IPS-18a (cell line): ENCODE data around the gene LDAH.

Experiments
- H3K27ac ChIP-seq: one replicate; pipeline ENCODE4 v1.5.1; 2013; ENCODE audit warnings: low read length
- H3K27me3 ChIP-seq: one replicate; pipeline ENCODE4 v1.6.1; 2013; ENCODE audit warnings: mild to moderate bottlenecking, low read length; ENCODE audit not compliant: control insufficient read depth, insufficient read depth
- H3K36me3 ChIP-seq: one replicate; pipeline ENCODE4 v1.6.1; 2013; ENCODE audit warnings: low read depth, low read length; ENCODE audit not compliant: control insufficient read depth
- H3K4me1 ChIP-seq: one replicate; pipeline ENCODE4 v1.6.1; 2013; ENCODE audit warnings: low read depth, low read length; ENCODE audit not compliant: control insufficient read depth
- H3K4me3 ChIP-seq: one replicate; pipeline ENCODE4 v1.5.1; 2013; ENCODE audit warnings: low read length
- H3K9ac ChIP-seq: one replicate; pipeline ENCODE4 v1.6.1; 2013; ENCODE audit warnings: mild to moderate bottlenecking, low read length, moderate library complexity
- H3K9me3 ChIP-seq: one replicate; pipeline ENCODE4 v1.6.1; 2013; ENCODE audit warnings: low read depth, low read length; ENCODE audit not compliant: control insufficient read depth

Gene LDAH

DNA sequence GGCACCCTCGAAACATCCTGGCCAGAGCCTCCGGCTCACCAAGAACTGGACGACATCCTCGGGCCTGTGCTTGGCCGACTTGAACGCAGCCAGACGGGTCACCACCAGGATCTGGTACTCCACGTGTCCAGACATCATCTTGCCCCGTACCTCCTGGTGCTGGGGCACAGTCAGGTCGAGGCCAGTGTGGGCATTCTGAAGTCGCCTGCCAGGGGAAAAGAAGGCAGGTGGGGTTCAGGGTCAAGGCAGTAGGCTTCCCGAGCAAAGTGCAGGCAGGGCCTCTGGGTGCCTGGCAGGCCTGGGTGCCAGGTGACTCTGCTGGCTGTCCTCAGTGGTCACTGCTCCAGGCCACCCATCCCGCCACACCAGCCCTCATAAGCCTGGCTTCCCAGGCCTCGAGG lies 177.6 kb downstream of the LDAH start:
- Histone ChIP-seq H3K9me3 (no peaks in the 10 kb centered on the region), H3K4me3 (no peak overlapping the region), H3K36me3 (no peaks in the 10 kb centered on the region), H3K4me1 (no peaks in the 10 kb centered on the region), H3K9ac (no peak overlapping the region), H3K27ac (no peak overlapping the region), H3K27me3 (peaks cover 7% of the 10 kb centered on the region)

DNA sequence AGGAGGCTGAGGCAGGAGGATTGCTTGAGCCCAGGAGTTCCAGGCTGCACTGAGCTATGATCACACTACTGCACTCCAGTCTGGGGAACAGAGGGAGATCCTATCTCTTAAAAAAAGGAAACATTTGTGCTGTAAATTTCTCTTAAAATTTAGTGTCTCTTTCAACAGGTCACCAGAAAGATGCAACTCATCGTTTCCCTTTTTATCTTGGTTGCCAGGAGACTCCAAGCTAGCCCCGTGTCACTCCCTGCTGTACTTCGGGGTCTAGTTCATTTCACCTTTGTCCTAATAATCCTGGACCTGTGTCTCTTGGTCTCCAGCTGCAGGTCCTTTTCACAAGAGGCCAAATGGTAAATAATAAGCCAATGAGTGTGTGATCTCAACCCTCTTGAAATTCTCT lies 179.1 kb downstream of the LDAH start:
- no peak overlapping the region for H3K9ac ChIP-seq
- no peak overlapping the region for H3K4me3 ChIP-seq
- H3K9me3 ChIP-seq: no peaks in the 10 kb centered on the region
- no peaks in the 10 kb centered on the region for H3K27me3 ChIP-seq
- no peak overlapping the region for H3K27ac ChIP-seq
- H3K36me3 ChIP-seq: no peaks in the 10 kb centered on the region
- H3K4me1 ChIP-seq: no peaks in the 10 kb centered on the region

DNA sequence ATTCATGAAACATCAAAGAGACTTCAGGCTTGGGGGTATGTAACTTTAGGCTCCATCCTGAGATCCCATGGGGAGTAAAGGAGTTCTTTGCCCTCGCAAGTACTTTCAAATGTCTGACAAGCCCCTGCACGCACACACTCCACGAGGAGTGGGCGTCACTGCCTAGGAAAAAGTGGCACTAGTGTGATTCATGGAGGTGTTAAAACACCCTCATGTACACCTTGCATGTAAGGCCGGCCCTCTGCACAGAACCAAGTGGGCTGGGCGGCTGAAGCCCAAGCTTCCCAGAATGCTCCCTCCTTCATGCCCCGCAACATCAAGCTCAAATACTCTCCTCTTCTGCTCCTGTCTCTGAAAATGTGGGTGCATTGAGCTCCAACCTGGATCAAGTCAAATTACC lies 179.8 kb downstream of the LDAH start:
- no peak overlapping the region for H3K4me3 ChIP-seq
- no peaks in the 10 kb centered on the region for H3K9me3 ChIP-seq
- no peaks in the 10 kb centered on the region for H3K36me3 ChIP-seq
- no peaks in the 10 kb centered on the region for H3K27me3 ChIP-seq
- no peak overlapping the region for H3K9ac ChIP-seq
- H3K4me1 ChIP-seq: no peaks in the 10 kb centered on the region
- H3K27ac ChIP-seq: no peak overlapping the region

DNA sequence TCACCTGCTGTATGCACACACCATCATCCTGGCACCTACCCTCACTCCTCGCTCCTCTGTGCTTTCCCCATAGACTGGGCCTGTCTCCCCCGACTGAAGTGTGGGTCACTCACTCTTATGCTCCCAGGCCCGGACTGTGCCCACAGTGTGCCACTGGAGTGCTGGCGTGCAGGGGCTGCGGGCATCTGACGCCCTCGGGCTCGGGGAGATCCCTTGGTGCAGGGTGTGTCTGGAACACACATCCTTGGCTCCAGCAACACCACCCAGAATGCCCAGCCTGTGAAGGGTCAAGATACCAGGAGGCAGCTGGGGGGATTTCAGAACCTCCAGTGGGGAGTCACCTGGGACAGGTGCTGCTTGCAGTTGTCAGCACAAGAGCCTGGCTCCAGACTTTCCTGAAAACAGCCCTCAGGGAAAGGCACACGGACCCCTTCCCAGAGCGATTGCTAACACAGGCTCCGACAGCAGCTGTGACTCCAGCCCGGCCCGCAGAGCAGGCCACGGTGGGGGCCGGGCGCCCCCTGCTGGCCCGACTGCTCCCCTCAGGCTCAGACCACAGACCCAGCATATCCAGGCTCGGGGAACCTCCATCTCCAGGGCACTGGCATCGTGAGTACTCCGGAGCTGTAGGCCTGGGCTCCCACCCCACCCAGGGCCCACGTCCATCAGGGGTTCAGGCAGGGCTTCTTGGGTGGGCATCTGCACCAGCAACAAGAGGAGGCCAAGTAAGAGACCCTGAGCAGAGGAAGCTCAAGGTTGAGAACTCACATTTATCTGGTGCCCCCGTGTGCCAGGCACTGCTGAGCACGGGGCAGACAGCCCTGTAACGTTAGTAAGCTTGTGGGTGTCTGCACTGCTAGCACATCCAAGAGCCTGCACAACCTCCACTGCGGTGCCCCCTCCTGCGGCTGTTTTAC lies 180.6 kb downstream of the LDAH start:
- H3K9ac ChIP-seq: no peak overlapping the region
- no peak overlapping the region for H3K4me3 ChIP-seq
- no peak overlapping the region for H3K27ac ChIP-seq
- H3K27me3 ChIP-seq: no peaks in the 10 kb centered on the region
- H3K4me1 ChIP-seq: no peaks in the 10 kb centered on the region
- H3K9me3 ChIP-seq: no peaks in the 10 kb centered on the region
- H3K36me3 ChIP-seq: no peaks in the 10 kb centered on the region

DNA sequence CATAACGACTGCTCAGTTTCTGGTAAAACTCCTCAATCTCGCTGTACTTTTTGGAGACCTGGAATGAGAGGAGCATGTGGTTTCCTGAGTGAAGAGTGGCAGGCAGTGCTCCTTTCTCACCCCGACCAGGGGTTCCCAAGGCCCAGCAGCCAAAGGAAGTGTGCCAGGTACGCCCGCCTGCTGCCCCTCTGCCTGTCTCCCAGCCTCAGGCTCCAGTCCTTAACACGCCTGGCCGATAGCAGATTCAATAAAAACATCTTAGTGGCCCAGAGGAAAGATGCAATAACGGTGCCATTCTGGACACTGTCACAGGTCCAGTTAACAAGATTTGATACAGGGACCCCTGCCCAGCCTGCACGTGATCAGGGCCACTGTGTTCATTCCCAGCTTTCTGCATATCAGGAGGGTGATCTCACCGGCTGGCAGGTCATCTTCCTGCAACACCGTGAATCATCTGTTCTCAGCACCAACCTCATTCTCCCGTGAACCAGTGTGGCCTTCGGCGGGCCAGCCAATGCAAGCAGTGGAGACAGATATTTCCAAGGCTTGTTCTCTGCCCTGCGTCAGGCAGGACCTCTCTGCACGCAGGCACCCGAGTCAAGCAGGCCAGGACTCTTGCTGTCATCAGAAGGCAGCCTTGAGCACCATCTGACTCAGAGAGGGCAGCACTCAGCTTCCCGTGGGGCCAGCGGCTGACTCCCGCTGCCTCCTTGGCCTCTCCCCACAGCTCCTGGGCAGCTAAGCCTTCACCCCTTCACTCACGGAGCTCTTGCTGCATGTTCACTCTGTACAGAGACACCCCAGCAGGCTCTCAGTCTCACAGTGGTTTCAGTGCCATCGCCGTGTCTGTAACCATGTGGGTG lies 181.5 kb downstream of the LDAH start:
- H3K9me3 ChIP-seq: no peaks in the 10 kb centered on the region
- no peaks in the 10 kb centered on the region for H3K27me3 ChIP-seq
- no peaks in the 10 kb centered on the region for H3K36me3 ChIP-seq
- H3K4me3 ChIP-seq: no peak overlapping the region
- no peak overlapping the region for H3K9ac ChIP-seq
- no peaks in the 10 kb centered on the region for H3K4me1 ChIP-seq
- H3K27ac ChIP-seq: no peak overlapping the region

DNA sequence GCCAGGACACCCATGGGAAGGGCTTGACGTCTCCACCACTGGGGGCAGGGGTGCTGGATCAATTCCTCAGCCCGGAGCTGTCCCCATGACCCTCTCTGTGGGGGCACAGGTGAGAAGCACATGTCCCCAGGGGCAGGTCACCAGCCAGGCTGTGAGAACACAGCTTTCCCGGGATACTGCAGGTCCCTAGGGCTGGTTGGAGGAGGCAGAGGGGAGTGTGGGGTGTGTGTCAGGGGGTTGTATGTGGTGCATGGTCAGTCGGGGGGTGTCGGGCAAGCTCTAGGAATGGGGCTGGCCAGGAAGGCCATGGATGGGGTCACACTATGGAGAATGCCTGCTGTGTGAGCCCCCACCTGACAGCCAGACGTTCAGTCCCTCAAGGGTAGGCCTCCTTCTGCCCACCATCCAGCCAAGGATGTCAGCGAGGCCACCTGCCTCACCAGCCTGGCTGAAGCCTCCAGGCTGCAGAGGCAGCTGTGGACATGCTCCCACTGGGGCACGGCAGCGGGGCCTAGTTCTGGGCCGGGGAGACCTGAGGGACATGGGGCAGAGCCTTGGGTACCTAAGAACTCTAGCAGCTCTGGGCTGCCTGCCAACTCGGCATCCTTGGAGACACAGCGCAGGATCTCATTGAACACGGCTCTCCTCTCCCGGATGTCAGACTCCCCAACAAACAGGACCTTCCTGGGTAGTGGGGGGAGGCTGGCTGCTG lies 182.3 kb downstream of the LDAH start:
- Histone ChIP-seq H3K4me3 (no peak overlapping the region), H3K36me3 (no peaks in the 10 kb centered on the region), H3K27ac (no peak overlapping the region), H3K9me3 (no peaks in the 10 kb centered on the region), H3K4me1 (peaks cover 1% of the 10 kb centered on the region), H3K9ac (no peak overlapping the region), H3K27me3 (no peaks in the 10 kb centered on the region)

DNA sequence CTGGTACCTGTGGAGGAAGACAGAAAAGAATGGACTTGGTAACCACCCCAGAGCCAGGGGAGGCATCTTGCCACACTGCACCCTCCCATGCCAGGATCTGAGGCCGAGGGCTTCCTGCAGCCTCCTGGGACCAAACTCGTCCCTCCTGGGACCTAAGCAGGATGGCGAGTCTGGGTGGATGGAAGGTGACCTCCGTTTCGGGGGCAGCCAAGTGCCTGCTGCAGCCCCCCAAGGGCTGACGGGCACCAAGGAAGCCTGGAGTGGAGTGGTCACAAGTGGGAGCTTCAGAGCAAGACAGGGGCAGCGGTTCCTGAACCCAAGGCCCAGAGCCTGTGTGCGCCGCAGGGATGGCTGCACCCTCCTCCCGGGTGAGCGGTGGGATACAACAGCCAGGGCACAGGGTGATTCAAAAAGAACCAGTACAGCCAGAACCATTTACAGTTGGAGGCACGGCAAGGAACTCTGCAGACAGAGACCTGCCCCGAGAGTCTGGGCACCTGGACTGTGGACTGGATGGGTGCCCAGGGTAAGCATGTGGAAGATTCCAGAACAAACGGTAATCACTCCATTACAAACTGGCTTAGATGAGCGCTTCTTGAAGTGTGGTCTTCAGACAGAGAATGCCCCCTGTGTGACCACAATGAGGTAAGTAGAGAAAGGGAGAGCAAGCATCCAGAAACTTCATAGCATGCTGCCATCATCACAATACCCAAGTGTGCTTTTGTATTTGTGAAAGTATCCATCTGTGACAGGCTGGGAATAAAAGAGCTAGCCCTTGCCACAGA lies 184.1 kb downstream of the LDAH start:
- no peaks in the 10 kb centered on the region for H3K27me3 ChIP-seq
- H3K9ac ChIP-seq: no peak overlapping the region
- no peak overlapping the region for H3K27ac ChIP-seq
- H3K4me3 ChIP-seq: no peak overlapping the region
- peaks cover 4% of the 10 kb centered on the region for H3K4me1 ChIP-seq
- no peaks in the 10 kb centered on the region for H3K36me3 ChIP-seq
- no peaks in the 10 kb centered on the region for H3K9me3 ChIP-seq

DNA sequence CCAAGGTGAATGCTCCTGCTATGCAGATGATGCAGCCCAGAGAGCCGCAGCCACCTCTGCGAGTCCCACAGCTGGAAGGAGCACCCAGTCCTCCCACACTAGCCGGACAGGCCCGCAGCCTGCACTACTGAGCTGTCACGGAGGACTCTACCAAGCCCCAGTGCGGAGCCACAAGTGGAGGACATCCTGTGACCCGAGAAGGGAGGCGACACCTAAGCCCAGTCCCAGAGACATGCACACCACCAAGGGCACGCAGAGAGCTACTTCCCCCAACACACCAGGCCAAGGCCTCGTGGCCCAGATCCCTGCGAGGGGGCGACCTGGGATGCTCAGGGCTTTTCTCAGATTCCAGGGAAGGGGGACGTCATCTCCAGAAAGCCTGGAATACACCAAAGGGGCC lies 184.9 kb downstream of the LDAH start:
- Histone ChIP-seq H3K36me3 (no peaks in the 10 kb centered on the region), H3K9ac (no peak overlapping the region), H3K4me1 (peaks cover 4% of the 10 kb centered on the region), H3K4me3 (no peak overlapping the region), H3K9me3 (no peaks in the 10 kb centered on the region), H3K27ac (no peak overlapping the region), H3K27me3 (no peaks in the 10 kb centered on the region)

DNA sequence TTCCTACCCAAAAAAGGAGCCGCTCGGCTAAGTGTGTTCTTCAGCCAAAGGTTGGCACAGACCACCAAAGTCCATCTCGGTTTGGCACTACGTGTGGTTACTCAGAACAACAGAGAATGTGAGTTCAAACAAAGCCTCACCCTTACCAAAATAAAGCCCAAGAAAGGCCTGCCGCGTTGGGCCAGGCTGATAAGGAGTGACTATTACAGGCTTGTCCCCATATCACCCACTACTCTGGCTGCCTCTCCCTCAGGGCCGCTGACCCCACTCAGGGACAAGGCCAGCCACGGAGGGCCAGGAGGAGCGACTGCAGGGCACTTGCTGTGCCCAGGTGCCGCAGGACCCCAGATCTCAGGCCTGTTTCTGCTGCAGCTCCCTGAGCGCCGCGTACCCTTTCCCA lies 185.8 kb downstream of the LDAH start:
- Histone ChIP-seq H3K27ac (no peak overlapping the region), H3K4me3 (no peak overlapping the region), H3K9me3 (no peaks in the 10 kb centered on the region), H3K9ac (no peak overlapping the region), H3K27me3 (no peaks in the 10 kb centered on the region), H3K4me1 (peaks cover 11% of the 10 kb centered on the region), H3K36me3 (no peaks in the 10 kb centered on the region)

DNA sequence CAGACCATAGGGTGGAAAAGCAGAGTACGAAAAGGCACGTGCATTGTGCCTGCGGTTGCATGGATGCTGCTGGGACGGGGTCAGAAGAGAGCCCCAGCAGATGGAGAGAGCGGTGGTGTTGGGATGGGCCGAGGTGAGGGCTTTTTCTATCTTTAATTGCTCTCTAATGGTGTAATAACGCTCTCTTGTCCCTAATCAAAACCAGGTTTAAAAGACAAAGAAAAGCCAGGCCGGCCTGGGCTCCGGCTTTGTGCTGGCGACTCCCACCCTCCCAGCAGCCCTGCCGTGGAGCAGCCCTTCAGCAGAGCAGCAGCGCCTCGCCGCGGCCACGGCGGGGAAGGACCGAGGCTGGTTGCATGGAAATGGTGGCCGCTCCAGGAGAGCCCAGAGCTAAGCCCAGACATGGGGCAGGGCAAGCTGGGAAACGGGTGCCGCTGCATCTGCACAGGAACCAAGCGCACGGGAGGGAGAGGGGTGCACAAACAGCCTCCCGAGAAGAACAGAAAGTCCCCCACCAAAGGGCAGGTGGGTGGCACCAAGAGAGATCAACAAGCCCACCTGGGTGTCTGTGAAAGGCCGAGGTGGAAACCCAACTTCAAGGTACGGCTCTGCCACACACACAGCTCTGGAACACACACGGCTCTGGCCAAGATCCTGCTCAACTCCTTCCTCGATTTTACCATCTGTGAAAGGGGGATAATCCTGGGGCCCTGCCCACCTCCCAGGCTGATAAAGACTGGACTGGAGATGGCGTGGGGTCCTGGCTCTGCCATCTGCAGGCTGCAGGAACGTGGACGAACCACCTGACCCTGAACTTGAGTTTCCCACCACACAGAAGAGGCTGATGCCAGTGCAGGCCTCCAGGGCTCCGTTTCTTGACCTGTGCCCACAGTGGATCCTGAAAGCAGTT lies 187.0 kb downstream of the LDAH start:
- H3K9ac ChIP-seq: no peak overlapping the region
- H3K4me1 ChIP-seq: peaks cover 11% of the 10 kb centered on the region
- H3K27ac ChIP-seq: no peak overlapping the region
- H3K27me3 ChIP-seq: no peaks in the 10 kb centered on the region
- no peak overlapping the region for H3K4me3 ChIP-seq
- no peaks in the 10 kb centered on the region for H3K36me3 ChIP-seq
- no peaks in the 10 kb centered on the region for H3K9me3 ChIP-seq
